HG02623 (cell line): ENCODE data around the gene PTTG2.
"Not testable (repeated sequence)": the region's sequence is repeated elsewhere in the genome, so short reads cannot be mapped to it uniquely, and the experiment has no call there.

ENCODE experiments used
- ATAC-seq: cut with Tn5 transposase; IDR thresholded peaks from one replicate; pipeline ENCODE4 v1.9.1; 2021; ENCODE audit warnings: moderate library complexity; ENCODE audit not compliant: unreplicated experiment

The PTTG2 gene

DNA sequence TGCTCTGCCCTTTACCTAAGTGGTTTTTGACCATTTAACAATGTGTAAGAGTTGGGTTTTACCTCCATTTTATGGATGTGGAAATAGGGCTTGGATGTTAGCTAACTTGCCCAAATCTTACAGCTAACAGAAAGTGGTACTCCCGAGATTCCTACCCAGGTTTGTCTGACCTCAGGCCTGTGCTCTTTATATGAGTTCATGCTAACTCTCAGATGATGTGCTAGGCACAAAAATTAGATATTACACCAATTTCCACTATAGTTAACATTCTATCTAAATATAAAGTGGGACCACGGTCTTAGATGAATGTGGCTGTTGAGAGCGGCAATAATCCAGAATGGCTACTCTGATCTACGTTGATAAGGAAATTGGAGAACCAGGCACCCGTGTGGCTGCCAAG, at the start of gene PTTG2:
Gene PTTG2, plus strand, starts transcription at position 301 of the 400 bp plus-strand sequence. Its CDS starts 37 bp downstream, at position 338.
- no peak for ATAC-seq

DNA sequence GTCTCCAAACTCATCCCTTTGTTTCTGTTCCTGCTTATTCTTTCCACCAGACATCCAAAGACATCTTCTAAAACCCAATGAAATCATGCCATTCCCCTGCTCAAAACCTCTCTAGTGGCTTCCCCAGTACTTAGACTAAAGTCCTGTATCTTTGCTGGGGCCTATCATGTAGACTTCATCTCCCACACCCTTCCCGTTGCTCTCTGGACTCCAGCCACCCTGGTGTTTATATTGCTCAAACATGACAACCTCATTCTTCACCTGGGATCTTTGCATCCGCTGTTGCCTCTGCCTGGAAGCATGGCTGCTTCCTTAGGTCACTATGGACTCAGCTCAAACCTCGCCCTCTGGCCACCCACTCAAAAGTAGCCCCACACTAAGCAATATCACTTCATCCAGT, 45.7 kb upstream of the PTTG2 start:
- ATAC-seq: no peak

DNA sequence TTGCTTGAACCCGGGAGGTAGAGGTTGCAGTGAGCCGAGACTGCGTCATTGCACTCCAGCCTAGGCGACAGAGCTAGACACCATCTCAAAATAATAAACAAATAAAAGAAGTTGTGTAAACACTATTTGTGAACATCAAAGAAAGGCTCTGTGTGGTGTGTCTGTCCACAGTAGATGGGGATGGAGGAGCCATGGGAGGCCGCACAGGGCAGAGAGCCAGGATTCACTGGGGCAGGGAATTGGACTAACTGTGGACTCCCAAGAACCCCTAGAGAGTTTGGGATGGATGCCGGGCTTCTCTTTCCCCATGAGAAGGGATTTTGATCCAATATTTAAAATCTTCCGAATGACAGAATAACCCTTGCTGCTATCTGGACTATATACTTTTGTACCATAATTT, 42.8 kb upstream of the PTTG2 start:
- ATAC-seq: no peak

DNA sequence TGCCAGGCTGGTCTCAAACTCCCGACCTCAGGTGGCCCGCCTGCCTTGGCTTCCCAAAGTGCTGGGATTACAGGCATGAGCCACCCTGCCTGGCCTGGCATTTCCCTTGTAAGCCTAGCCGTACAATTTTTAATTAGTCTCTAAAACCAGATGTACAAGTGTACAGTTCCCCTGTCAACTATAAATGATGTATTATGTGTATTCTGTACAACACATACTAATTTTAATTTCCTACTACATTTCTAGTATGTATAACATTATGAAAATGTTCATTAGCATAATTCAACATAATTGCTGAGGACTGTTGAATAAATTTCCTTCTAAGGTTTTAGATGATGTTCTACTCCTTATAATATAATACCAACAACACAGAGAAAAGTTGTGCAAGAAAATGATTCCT, 41.5 kb upstream of the PTTG2 start:
- ATAC-seq: no peak

DNA sequence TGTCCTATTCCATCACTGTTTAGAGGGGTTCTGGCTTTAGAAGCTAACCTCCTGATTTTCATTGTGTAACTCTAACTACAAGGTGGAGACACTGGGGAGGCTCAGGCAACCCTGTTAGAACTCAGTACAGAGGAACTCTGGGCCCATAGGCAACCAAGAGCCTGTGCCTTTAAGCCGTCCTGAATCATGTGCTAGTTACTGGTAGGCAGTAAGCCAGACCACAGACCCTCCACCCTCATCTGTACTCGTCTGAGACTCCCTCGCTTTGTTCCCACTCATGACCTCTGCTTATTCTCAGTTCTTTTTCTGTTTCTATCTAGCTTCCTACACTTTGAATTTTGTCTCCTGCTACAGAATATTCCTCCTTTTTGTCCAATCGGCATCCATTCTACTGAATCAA, 37.9 kb upstream of the PTTG2 start:
- ATAC-seq: no peak

DNA sequence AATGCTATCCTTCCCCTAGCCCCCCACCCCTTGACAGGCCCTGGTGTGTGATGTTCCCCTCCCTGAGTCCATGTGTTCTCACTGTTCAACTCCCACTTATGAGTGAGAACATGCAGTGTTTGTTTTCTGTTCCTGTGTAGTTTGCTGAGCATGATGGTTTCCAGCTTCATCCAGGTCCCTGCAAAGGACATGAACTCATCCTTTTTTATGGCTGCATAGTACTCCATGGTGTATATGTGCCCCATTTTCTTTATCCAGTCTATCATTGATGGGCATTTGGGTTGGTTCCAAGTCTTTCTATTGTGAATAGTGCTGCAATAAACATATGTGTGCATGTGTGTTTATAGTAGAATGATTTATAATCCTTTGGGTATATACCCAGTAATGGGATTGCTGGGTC, 37.1 kb upstream of the PTTG2 start:
- ATAC-seq: not testable (repeated sequence)

DNA sequence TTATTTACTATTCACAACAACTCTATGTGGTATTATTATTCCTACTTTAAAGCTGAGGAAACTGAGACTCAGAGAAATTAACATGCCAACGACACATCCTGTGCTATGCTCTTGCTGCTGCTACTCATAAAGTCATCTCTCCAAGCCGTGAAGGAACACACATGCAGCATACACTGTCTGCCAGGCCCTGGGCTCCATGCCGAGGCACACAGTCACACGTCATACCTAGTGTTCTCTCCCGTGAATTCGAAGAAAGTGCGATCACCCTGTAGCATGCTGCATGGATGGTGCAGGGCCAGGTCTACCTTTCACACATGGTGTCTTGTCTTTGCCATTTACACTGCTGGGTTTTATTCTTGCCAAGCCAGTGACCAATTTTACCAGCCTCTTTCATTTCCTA, 35.3 kb upstream of the PTTG2 start:
- ATAC-seq: no peak

DNA sequence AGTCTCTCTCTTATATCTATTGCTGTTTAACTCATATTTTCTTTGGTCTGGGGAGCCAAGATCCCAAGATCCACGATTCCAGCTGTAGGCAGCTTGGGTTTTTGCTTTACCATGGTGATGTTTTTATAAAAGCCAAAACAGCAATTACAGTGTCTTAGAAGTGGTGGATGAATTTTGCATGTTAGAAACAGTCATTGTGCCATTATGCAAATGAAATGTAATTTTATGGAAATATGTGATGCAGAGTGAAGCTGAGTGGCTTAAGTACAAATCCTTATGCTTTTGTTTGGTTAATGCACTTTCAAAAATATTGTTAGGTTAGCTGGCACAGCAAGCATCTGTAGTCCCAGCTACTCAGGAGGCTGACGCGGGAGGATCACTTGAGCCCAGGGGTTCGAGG, 32.8 kb upstream of the PTTG2 start:
- ATAC-seq: no peak

DNA sequence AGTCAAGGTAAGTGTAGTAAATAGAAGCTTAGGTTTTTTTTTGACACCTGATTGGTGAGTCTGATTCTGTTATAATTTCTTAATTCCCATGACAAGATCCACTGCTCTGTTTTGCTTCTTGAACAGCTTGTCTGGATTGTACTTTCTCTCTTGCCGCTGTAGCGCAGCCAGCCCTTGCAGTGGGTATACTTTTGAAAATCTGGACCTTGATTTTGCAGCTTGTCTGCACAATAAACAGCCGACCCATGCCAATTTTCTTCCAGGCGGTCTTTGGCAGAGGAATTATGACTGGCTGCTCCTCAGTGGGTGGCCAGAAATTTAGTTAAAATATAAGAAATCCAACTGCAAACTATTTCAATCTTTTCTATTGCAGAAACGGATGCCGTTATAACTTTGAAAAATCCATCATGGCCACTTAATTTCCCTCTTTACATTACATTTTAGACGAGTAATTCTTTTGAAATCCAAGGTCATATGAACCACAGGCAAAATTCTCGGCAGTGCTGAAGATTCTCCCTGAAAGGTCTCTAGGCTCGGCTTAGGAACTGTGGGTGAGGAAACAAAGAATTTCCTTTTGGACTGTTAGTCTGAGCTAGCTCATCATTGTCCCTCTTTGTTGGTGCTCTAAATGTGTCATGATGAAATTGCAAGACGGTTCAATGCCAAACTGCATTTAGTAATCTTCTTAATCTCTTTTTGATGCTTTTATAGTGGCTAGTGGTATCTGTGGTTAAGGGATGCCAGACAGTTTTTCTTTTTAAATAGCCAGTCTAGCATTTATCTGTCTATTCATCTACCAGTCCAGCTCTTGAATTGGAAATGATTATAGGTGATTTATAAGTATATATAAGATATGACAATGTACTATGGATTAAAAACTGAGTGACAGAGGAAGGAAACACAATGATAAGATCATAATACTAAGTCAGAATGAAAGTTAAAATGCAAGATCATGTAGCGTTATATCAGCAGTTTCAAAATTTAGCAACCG, 31.5 kb upstream of the PTTG2 start:
- no peak for ATAC-seq

DNA sequence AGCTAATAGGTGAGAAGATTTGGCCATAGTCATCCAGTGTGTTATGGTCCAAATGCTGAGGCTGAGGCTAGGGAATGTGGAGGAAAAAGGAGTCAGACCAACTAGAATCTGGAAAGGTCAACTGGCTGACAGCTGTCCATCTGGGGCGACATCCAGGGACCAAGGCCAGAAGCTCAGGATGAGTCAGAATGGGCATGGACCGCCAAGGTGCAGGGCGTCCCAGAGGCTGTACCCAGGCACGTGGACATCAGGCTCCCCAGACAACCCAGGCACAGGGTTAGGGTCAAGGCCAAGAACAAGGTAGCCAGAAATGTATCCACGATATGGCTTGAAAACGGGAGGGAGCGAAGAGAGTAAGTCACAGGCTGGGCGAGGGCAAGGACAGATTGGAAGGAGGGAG, 26.1 kb upstream of the PTTG2 start:
- ATAC-seq: no peak

DNA sequence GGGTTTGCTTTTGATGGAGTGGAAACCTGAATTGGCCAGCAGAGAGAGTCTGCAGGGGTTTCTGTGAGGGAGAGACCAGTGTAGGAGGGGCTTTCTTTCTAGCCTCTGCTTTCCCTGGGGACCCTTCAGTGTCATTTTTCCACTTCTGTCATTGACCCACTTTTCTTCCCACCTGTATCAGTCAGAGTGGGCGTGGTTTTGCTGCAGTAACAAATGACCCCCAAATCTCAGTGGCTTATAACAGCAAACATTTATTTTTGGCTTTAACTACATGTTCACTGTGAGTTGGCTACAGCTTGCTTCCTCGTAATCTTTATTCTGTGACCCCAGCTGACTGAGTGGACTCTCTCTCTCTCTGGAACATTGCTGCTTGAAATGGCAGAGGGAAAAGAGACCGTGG, 25.6 kb upstream of the PTTG2 start:
- no peak for ATAC-seq

DNA sequence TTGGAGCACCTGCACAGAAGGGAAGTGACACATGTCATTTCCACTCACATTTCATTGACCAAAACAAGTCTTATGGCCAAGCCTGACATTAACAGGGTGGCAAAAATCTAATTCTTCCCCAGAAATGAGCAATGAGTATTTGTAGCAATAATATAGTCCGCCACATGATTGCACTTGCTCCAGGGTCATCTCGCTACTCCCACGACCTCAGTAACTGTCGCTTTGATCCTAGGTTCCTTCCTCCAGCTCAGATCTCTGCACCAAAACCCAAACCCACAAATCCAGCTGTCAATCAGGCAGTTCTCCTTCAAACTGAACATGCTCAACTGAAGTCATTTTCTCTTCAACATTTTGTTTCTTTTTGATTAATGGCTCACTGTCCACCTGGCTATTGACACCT, 25.2 kb upstream of the PTTG2 start:
- ATAC-seq: no peak

DNA sequence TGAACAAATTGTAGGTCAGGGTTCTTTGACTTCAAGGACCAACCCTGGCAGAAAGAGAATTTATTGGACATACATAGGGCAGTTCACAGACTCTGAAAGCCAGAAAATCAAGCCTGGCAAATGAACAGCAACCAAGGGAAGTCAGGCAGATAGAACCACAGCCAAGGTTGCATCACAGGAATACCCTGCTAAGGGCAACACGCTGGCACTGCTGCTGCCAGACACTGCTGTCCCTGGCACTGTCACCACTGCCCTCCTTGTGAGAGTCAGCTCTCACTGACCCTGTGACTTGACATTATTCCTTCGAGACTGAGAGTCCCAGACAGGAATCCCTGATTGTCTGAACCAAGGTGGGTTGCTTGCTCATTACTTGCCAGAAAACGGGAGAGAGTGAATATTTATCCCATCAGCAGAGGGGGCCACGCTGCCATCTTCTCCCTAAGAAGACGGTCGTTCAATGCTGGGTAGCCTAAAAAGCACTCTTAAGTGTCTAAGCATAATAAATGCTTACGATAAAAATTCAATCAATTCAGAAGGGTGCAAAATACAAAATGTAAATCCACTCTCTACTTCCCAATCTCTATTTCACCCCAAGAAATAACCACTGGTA, 23.2 kb upstream of the PTTG2 start:
- no peak for ATAC-seq

DNA sequence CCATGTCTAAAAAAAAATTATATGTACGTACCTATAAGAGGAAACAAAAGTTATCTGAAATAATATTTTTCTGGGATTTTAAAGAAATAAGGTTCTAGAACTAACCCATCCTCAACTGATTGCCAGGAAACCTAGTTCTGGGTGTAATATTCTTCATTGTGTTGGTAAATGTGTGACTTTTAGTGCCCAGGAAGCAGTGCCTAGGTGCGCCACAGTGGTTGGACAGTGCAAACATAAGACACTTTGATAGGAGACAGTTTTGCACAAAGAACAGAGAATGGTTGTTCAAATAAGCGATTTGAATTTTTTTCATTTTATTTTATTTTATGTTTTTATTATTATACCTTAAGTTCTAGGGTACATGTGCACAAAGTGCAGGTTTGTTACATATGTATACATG, 22.0 kb upstream of the PTTG2 start:
- no peak for ATAC-seq

DNA sequence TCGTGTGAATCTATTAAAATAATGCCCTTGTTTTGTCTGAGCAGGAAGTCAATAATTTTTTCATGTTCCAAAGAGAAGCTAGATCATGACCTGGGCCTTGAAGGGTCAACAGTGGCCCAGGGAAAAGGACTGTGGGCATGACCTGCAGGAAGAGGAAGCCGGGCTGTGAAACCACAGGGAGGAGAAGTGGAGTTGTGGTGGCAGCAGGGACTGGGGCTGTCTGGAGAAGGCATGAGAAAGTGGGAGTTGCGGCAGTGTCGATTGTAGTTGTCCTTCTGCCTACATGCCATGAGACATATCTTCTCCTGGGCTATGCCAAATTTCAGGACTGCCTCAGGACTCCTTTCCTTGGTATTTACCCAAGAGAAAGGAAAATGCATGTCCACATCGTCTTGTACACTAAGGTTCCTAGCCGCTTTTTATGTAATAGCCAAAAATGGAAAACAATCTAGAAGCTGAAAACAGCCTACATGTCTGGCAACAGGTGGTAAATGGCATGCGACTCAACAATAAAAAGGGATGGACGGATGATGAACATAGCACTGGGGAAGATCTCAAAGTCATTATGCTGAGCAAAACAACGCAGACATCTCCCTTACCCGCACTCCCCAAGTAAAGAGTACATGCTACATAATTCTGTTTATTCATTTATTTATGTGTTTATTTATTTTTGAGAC, 13.6 kb upstream of the PTTG2 start:
- ATAC-seq: no peak

DNA sequence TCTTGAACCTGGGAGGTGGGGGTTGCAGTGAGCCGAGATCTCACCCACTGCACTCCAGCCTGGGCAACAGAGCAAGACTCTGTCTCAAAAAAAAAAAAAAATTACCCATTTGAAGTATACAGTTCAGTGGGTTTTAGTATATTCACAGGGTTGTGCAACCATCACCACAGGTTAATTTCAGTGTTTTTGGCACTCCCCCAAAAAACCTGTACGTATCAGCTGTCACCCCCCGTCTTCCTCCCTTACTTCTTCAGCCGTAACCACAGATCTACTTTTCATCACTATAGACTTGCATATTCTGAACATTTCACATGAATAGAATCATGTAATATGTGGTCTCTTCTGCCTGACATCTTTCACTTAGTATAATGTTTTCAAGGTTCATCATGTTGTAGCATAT, 11.7 kb upstream of the PTTG2 start:
- ATAC-seq: no peak

DNA sequence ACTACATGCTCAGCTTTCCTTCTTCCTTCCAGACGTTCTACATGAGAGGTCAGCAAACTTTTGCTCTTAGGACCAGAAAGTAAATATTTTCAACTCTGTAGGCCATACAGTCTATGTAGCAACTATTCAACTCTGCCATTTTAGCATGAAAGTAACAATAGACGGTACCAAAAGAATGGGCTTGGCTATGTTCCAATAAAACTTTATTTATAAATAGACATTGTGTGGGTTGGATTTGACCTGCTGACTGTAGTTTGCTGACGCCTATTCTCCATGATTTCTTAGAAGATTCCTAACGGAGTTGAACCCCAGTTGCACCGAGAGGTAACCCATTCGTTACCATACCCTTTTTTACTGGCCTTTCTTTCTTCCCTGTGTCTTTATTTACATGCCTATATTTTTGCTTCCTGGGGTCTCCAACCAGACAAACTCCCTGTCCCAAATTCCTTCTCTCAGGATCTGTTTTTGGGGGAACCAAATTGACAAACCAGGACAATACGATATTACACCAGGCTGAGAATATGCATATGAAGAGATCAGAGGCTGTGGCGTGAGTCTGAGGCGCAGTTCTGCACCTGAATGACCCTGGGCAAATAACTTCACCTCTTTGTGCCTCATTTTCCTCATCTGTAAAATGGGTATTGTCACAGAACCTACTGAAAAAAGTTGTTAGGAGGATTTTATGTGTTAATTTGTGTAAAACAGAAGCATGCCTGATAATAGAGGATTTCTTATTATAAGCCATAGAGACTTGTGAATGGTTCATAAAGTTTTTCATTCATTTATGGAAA, 10.4 kb upstream of the PTTG2 start:
- no peak for ATAC-seq

DNA sequence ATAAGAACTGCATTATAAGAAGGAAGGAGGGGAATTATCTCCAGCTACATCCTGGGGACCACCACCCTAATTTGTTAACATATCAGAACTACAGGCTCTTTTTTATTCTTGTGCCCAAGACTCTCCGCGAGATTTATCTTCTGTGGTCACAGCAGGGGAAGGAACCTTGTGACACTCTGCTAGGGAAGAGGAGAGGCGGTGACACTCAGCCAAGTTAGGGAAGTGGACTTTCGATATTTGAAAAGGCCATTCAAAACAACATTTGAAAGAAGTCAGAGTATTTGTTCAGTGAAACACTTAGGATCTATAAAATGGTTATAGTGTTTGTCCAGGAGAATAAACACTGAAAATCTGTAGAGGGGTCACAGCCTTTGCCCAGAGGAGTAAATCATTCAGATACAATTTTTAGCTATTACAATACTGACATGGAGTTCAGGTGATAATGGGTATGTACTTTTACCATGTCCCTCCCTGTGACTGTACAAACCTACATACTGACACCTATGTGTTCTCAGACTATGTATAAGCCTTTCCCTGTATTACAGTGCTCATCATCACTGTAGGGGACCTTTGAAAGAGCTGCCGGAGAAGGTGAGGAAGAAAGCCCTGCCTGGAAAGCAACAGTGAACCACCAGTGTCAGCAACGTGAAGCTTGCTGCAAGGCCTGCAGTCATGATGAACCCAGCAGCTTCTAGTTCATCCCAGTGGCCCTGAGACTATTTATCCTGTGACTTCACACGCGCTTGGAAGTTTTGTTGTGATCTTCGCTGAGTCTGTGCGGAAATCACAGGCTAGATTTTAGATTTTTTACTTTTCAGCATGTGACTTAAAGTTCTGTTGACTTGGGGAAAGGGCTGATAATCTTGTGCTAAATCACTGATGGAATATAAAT, 8.5 kb upstream of the PTTG2 start:
- no peak for ATAC-seq

DNA sequence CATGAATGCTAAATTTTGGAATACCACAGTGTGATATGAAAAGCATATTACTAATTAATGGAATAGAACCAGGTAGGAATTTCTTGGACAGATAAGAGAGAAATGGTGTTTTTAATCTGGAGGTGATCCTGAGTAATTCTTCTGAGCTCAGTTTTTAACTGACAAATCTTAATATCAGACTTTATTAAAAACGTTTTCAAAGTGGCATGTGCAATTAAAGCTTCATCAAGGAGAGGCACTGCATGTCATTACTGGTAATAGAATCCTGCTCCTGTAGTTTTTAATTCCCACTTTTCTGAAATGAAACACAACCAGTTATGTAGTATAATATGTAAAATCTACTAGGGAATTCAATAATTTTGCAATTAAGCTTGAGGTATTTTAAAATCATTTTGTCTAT, 7.0 kb upstream of the PTTG2 start:
- ATAC-seq: no peak
